WI38 (cell line): ENCODE results near the gene EI24.
"Not testable (repeated sequence)": the region's sequence is repeated elsewhere in the genome, so short reads cannot be mapped to it uniquely, and the experiment has no call there.

Source experiments
- H3K4me3 ChIP-seq: 2 replicates; pipeline ENCODE4 v1.5.1; 2011; ENCODE audit warnings: low read depth, mild to moderate bottlenecking, control low read depth, low read length
- CTCF ChIP-seq: IDR thresholded peaks from 2 replicates; pipeline ENCODE4 v1.5.1; 2012; ENCODE audit warnings: low read depth, mild to moderate bottlenecking, control low read depth, low read length

The EI24 gene

GRCh38 chr11:125562430-125562829, 6.8 kb upstream of the EI24 start:
- no peak for TF ChIP-seq CTCF

GRCh38 chr11:125564357-125564756, 4.9 kb upstream of the EI24 start:
- no peak overlapping the region for H3K4me3 ChIP-seq
- no peak for TF ChIP-seq CTCF

More at GRCh38 chr11:125562430-125562829, 6.8 kb upstream of the EI24 start:
- H3K4me3 ChIP-seq = no peak overlapping the region

- no peak overlapping the region for H3K4me3 ChIP-seq
- no peak for TF ChIP-seq CTCF
These were observed 3.0 kb upstream of the EI24 start for GRCh38 chr11:125566235-125566634.

GRCh38 chr11:125569915-125570621, 791 bp downstream of the EI24 start:
- no peak for TF ChIP-seq CTCF
- peak overlapping the region; percentile 93 for H3K4me3 ChIP-seq

GRCh38 chr11:125570952-125571351, 1.7 kb downstream of the EI24 start:
- TF ChIP-seq CTCF = no peak
- H3K4me3 ChIP-seq = no peak overlapping the region

GRCh38 chr11:125572916-125573315, 3.6 kb downstream of the EI24 start:
- H3K4me3 ChIP-seq = no peak overlapping the region
- TF ChIP-seq CTCF = no peak

GRCh38 chr11:125577181-125577580, 7.9 kb downstream of the EI24 start:
- H3K4me3 ChIP-seq = not testable (repeated sequence)

GRCh38 chr11:125578783-125579182, 9.5 kb downstream of the EI24 start:
- no peak overlapping the region for H3K4me3 ChIP-seq
- TF ChIP-seq CTCF = no peak
